ENCODE results near the gene SHLD1.
"Not testable (repeated sequence)": the region's sequence is repeated elsewhere in the genome, so short reads cannot be mapped to it uniquely, and the experiment has no call there.

The SHLD1 gene

DNA sequence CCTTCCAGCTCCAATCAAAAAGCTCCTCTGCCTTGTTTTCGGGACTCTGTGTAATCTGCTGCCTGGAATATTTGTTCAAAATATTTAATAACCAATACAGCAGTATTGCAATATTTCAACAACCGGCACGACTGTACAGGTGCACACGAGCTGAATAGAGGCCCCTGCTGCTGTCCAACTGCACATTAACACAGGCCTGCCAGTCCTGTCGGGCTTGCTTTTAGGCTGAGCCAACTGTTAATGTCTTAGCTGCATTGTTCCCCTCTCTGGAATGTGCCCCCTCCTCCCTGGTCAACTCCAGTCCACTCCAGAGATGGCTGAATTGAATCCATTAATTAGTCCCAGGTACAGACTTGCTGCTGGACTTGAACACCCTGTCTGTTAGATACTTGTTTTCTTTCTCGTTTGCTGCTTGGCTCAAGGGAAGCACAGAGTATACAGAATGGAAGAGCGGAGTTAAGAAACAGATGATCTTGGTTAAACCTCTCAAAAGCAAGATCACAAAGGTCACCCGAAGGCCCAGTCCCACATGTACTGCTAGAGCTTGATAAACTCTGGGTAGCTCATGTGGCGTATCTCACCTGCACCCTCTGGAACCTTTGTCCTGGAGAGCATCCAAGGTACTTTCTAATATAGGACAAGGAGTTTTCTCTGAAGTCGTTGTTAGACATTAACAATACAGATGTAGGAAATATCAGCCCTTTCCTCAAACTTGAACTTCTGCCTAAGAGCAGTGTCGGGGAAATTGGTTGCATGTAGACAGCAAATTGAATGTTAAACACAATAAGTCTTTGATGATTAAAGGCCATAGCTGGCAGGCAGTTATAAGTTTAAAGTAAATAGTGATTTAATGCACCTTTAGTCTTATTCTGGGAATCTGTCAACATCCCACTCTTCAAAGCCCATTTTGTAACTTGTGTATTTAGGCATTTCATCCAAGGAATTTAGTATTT, 31.9 kb downstream of the SHLD1 start:
- no peak for DNase-seq (ENCODE audit: low read depth)

DNA sequence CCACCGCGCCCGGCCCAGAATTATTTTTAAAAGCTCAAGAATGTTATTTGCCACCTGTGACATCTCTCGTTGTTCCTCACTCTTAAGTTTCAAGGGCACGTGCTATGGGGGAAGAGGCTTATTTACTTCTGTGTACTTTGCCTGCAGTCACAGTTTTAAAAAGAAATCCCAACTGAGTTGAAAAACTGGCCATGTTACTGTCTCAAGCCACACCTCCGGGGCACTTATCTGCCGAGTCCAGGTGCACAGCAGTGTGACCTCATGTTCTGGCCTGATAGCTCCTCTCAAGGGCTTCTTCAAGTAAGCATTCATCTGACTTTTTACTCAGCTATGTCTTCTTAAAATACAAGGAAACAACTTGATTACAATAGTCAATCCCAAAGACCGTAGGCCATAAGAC, 34.5 kb downstream of the SHLD1 start:
- DNase-seq (ENCODE audit: low read depth), result no peak

DNA sequence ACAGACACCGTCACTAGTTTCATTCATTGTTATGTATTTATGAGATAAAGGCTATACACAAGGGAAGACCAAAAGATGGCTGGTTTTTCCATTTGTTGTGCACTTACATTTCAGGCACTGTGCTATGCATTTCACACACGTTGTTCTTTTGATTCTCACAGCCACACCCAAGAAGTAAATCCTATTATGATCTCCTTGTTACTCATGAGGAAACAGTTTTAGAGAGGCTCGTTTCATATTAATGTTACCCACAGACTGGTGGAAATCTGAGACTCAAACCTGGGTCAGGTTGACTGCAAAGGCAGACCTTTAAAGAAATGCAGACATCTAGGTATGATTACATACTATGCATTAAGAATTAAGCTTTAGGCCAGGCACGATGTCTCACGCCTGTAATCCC, 34.9 kb downstream of the SHLD1 start:
- DNase-seq (ENCODE audit: low read depth), result no peak

DNA sequence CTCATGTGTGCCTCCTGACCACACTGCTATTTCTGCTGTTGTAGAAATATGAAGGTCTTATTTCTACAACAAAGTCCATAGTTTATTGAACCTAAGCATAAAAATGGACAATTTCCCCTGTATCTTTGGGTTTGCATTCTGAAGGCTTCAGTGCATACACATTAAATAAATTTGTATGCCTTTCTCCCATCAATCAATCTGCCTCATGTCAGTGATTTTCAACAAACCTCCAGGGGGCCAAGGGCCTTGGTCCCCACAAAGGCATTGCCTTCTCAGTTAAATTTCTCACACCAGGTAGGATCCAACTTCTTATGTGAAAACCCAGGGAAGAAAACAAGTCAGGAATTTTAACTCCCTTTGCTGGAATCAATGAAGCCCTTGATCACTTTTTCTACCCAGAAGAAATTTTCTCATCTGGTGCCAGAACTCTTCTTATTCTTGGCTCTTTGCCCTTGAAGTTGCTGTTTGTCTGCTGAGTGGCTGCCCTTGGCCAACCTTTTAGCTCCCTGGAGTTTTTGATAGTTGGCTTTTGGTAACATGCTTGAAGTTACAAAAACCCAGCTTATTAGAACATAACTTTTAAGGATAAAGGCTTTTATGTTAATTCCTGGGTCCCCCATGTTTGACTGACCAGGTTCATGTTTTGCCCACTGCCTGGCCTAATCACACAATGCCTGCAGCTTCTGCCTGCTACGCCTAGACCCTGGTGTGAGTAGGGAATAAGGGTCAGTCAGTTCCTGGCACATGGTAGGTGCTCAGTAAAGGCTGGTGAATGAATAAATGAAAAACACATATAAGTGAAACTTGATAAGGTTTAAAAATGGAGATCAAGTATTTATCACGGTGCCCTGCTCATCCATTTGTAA, 37.0 kb downstream of the SHLD1 start:
- no peak for DNase-seq (ENCODE audit: low read depth)

DNA sequence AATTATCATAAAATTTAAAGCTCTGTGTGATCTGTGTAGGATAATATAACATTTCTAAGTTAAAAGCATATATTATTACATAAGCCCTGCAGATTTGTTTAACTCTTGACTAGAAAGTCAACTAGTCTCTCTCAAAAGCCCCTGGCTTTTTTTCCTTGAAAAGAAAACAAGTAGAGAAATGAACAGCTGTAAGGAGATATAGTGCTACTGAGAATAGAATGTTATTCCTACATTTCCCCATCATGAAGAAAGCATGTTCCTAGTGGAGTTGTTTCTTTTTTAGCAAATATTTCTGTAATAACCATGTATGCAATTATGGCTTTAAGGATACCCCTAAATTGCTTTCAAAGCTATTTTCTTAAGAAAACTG, 37.6 kb downstream of the SHLD1 start:
- no peak for DNase-seq (ENCODE audit: low read depth)

DNA sequence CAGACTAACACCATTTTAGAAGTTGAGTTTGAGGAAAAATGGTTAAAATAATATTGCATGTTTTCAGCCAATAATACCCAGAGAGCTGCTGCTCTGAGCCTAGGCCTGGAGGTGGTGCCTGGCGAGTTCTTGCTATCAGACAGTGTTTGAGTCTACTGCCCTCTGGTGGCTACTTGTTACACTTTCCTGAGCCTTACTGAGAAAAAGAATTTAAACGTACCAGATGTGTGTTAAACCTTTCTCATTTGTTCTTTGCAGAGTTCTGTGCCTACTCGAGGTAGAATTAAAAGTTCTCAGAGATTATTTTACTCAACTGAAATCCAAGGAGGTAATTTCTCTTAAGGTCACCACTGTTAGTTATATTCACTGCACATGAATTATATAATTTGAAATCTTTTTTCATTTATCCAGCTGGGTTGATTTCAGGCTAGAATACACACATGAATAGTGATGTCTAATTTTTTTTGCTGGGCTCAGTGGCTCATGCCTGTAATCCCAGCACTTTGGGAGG, 38.2 kb downstream of the SHLD1 start:
- peak; percentile 24 for DNase-seq (ENCODE audit: low read depth)

DNA sequence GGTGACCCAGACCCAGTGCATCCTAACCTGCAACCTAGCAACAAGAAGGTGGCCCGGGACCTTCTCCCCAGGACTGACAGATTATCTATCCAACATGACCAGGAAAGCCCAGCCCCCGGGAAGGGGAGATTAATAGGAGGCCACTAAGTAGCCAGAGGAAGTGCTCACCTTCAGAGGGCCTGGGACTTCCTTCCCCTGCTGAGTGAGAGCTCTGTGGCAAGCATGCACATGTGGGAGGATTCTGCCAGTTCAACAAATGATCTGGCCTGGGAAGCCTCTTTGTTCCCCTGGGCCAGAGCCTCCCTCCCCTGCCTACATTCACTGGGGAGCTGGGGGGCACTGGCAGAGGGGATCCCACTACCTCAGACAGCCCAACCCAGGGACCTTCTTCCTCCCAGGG, 39.6 kb downstream of the SHLD1 start:
- DNase-seq (ENCODE audit: low read depth), result no peak

DNA sequence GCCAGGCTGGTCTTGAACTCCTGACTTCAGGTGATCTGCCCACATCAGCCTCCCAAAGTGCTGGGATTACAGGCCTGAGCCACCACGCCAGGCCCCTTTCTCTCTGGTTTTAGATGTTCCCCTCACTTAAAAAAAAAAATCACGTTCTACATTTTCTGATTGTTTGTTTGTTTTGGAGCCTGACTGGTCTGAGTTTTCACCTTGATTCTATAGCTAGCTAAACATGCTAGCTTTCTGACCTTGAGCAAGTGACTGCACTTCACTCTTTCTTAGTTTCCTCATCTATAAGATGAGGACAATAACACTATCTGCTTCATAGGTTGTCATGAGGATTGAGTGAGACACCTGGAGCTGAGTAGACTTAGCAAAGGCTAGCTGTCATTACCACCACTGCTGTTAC, 43.7 kb downstream of the SHLD1 start:
- no peak for DNase-seq (ENCODE audit: low read depth)

DNA sequence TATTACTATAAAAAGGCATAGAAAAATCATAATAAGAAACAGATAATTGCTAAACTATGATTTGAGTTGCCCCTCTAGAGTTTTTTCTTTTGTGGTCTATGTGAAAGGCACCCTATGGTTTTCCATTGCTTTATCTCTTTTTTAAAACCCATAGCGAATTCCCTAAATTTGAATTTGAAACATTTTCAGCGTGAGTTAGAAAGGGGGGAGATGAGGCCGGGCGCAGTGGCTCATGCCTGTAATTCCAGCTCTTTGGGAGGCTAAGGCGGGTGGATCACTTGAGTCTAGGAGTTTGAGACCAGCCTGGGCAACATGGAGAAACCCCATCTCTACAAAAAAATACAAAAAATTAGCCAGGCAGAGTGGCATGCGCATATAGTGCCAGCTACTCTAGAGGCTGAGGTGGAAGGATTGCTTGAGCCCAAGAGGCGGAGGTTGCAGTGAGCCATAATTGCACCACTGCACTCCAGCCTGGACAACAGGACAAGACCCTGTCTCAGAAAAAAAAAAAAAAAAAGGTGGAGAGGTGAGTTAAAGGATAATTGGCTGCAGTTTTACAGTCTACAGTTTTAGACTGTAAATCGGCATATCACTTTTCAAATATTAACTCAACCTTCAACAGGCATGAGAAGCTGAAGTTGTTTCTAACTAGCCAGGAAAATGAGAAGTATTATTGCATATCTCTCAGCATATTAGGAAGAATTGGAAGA, 46.3 kb downstream of the SHLD1 start:
- DNase-seq (ENCODE audit: low read depth), result no peak

DNA sequence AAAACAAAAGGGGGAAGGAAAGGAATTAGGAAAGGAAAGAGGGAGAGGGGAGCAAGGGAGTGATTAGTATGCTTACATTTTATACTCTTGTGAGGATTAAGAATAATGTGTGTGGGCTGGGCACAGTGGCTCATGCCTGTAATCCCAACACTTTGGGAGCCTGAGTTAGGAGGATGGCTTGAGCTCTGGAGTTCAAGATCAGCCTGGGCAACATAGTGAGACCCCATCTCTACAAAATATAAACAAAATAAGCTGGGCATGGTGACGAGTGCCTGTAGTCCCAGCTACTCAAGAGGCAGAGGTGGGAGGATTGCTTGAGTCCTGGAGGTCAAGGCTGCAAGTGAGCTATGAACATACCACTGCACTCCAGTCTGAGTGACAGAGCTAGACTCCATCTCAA, 47.0 kb downstream of the SHLD1 start:
- no peak for DNase-seq (ENCODE audit: low read depth)

DNA sequence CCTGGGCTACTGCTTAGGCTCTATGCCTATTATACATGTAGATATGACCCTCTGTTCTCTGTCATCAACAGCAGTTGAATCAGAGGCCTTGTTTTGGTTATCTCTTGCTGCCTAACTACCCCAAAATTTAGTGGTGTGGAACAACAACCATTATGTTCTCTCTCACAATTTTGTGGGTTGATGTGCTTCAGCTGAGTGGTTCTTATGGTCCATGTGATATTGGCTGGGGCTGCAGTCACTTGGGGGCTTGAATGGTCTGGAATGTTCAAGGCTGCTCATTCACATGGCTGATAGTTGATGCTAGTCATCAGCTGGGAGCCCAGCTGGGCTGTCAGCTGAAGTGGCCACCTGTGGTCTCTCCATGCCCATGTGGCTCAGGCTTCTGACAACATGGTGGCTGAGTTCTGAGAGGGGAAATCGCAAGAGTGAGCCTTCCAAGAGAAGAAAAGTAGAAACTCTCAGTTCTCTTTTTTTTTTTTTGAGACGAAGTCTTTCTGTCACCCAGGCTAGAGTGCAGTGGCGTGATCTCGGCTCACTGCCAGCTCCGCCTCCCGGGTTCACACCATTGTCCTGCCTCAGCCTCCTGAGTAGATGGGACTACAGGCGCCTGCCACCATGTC, 47.8 kb downstream of the SHLD1 start:
- DNase-seq (ENCODE audit: low read depth), result no peak

DNA sequence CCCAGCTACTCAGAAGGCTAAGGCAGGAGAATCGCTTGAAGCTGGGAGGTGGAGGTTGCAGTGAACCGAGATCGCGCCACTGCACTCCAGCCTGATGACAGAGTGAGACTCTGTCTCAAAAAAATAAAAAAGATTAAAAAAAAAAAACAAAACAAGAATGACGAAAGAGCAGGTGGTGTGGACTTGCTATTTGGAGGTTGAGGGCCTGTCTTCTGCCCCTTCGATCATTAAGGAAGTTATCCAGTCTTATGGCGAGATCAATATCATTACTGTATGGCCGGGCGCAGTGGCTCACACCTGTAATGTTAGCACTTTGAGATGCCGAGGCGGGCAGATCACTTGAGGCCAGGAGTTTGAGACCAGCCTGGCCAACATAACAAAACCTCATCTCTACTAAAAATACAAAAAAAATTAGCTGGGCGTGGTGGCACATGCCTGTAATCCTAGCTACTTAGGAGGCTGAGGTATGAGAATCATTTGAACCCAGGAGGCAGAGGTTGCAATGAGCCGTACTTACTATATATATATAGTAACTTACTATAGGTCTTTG, 53.6 kb downstream of the SHLD1 start:
- not testable (repeated sequence) for DNase-seq (ENCODE audit: low read depth)

DNA sequence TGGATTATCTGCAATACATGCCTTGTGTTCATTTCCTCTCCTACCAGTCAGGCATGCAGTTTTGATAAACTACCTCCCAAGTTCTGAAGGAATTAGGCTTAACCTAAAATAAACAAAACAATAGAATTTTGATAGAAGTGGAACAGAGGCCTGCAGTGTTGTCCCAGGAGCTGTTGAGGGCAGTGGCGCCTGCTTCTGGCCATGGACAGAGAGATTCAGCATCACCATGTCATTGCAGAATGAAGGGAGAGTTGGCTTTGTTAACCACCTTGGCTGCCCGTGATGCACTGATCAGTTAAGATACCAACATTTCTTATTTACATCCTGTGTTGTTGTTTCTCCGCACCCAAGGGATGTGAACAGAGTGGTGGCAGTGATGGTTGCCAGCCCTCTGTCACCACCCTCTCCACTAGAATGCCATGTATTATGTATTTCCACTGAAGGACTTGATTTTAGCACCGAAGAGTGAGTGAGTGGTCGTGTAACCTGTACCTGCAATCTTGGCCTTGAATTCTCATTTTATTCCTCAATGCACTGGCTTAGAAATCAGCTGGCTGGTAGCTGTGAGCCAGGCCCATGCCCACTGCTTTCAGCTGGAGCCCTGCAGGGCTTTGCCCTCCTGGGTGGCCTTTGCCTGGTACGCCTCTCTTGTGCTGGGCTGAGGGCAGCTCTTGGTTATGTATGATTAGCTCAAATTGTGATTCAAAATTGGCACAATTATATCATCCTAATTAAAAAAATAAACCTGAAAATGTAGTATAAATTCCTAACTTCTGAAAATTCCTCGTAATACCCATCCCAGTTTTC, 56.5 kb downstream of the SHLD1 start:
- DNase-seq (ENCODE audit: low read depth), result no peak

DNA sequence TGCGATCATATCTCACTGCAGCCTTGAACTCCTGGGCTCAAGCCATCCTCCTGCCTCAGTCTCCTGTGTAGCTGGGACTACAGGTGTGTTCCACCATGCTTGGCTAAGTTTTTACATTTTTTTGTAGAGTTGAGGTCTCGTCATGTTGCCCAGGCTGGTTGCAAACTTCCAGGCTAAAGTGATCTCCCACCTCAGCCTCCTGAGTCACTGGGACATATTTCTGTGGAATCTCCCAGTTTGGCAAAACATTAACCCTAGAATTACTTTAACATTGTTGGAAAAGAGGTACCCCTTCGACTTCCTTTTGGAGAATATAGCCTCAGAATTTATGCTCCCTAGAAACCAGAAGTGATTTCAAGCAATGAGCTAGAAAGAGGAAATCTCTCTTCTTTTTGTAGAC, 57.2 kb downstream of the SHLD1 start:
- no peak for DNase-seq (ENCODE audit: low read depth)

DNA sequence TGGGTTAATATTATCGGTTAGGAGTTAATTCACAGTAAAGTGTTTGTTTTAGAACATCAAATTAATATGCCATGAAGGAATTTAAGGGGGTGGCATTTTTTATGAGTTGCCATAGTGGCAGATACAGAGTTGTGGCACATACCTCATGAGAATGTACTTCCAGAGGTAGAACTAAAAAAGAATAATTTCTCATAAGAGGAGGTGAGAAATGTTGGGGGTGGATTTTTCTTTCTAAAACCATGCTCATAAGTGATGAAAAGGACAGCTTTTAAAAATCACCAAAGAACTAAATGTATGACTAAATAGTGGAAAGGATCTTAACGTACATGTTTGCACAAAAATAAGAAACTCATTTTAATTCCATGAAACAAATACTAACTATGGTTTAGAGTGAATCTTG, 58.7 kb downstream of the SHLD1 start:
- no peak for DNase-seq (ENCODE audit: low read depth)

DNA sequence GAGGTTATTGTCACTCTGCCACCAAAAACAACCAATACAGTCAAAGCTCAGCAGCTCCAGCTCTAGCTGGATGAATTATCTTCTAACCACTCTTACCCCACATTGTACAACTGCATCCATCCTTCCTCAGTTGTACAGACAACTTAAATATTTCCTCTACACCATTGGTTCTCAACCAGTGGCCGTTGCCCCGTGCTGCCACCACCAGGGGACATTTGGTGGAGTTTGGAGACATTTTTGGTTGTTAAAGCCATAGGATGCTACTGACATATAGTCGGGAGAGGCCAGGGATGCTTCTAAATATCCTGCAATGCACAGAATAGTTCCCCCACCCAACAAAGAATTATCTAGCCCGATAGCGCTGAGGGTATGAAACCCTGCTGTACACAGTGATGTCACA, 59.3 kb downstream of the SHLD1 start:
- no peak for DNase-seq (ENCODE audit: low read depth)

DNA sequence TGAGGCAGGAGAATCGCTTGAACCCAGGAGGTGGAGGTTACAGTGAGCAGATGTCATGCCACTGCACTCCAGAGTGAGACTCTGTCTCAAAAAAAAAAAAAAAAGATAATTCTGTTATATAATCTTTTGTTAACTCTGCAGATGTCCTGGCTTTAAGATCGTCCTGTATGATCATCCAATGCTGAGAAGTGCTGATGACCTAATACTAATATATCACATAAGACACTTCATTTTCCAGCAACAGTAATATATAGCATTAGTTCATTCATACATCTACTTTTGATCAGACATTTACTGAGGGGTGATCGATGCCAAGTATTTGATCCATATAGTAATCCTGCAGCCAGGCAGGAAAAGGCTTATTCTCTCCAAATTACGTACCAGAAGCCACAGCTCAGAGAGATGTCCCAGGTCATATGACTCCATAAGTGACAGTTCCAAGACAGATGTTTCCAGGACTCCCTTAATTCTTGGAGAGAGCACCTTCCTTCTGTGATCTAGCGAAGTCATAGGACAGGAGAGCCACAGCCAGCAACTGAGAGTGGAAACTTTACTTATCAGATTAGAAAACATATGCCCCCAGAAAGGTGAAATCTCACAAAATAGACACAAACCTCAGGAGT, 60.7 kb downstream of the SHLD1 start:
- DNase-seq (ENCODE audit: low read depth), result no peak

DNA sequence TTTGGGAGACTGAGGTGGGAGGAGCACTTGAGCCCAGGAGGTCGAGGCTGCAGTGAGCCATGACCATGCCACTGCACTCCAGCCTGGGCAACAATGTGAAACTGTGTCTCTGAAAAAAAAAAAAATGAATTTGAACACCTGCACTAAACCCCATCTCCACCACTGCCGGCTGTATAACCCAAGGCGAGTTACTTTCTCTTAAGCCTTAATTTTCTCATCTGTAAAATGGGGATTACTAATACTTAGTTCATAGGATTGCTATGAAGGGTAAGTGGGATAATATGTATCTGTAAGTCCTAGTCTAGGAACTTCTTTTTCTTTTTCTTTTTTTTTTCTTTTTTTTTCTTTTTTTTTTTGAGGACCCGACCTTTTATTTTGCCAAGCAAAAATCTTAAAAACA, 61.5 kb downstream of the SHLD1 start:
- no peak for DNase-seq (ENCODE audit: low read depth)

DNA sequence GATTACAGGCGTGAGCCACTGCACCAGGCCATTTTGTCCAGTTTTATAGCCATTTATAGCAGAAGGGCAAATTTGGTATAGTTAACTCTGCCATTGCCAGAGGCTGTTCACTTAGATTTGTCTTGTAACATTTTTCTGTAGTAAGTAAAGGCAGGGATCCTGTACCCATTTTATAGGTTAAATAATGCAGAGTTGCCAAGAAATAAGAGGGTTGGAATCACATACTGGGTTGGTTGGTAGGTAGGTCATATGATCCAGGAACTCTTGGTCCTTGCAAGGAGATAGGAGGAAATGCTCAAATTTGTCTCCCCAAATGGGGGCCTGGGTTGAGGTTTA, 68.1 kb downstream of the SHLD1 start:
- DNase-seq (ENCODE audit: low read depth), result no peak

DNA sequence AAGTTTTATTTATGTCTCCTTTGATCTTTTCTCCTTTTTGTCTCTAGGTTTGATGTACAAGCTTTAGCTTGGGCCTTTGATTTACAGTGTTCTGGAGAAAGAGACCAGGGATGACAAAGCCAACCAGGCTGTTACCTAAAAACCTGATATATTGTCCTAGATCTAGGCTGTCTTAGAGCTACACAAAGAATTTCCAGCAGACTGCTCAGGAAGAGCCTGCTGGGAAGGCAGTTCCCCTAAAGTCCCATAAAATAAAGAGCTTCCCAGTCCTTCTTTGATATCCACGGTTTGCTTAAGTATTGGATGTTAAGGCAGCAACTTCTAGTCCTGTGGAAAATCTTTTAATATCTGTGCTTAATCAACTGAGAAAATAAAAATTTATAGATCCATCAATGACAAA, 70.5 kb downstream of the SHLD1 start:
- no peak for DNase-seq (ENCODE audit: low read depth)

Data from stimulated activated CD8-positive, alpha-beta memory T cell treated with anti-CD3 and anti-CD28 coated beads, Interleukin-7, amount 100 ng/mL, for 24 hours (primary cell).